GM18909 (cell line): ENCODE results near the gene IP6K3.

ENCODE experiments used
- ATAC-seq: cut with Tn5 transposase; IDR thresholded peaks from one replicate; pipeline ENCODE4 v1.9.1; 2021; ENCODE audit warnings: mild to moderate bottlenecking; ENCODE audit not compliant: unreplicated experiment, poor library complexity

The IP6K3 gene

GRCh38 chr6:33710296-33711121 lies 36.2 kb downstream of the IP6K3 start:
- no peak for ATAC-seq

DNA sequence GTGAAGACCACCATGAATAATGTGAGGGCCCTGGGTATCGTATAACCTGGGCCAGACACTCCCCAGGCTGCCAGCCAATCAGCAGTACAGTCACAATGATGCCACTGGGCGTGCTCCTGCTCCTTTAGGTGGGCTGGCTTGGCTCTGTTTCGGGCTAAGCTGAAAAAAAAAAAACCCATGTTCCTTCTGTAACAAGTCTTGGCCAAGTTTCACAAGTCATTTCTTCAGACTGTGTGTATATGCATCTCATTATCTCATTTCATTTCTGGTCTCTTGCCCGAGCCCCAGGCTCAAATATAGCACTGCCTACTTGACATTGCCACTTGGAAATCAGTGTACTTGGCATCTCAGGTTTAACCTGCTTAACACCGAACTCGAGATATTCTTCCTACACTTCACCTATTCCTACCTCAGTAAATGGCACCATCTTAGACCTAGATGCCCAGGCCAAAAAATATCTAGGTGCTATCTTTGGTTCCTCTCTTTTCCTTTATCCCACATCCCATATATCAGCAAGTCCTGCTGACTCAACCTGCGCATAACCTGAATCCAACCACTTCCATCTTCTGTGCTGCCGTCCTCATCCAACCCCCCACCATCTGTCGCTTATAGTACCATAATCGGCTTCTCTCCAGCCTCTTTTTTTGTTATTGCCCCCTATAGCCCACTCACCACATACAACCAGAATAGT lies 37.0 kb downstream of the IP6K3 start:
- no peak for ATAC-seq

- ATAC-seq, result no peak
Measured at GRCh38 chr6:33708516-33709204, 38.0 kb downstream of the IP6K3 start.

DNA sequence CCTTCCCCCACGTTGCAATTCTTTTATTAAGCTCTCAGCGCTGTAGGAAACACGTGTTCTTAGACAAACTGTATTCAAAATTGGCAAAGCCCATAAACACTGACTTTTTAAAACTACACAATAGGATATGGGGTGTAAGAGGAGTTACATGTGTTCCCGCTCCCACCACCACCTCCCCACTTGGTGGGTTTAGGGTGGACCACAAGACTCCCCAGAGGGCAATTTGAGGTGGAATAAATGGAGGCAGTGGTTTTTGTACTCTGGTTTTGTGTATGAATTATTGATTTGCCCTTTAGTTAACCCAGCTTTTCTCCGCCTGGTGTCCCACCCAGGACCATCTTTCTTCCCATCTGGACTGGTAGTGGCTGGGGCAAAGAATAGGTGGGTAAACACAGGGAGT lies 38.9 kb downstream of the IP6K3 start:
- ATAC-seq, result no peak

DNA sequence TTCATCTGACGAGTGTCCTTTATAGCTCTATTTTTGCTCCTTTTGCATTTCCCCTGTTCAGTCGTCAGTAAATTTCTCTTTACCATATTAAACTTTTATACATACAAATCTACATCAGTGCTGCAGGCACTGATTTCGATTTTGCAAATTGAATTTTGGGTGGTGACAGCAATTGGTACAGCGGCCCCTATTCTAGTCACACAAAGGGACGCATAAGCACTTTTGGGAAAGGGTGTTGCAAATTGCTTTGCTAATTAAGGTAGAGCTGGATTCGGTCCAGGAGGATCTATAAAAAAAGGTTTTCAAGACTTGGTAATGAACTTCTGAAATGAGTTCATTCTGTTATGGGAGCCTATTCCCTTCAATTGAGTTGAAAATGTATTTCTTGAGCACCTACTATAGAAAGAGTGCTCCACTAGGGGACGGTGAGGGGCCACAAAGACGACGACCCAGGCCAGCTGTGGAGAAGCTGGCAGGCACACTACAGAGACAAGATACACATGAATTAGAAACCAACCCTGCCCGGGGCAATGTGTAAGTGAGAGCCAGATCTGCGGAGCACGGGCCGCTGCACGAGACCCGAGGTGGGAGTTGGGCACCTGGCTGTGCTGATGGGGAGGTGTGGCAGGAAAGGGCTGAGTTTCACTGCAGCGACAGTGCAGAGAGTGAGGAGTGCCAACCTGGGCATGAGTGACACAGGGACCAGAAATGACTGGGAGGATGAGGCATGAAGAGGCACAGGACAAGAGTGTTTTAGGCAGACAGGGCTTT lies 40.6 kb downstream of the IP6K3 start:
- ATAC-seq, result no peak

GRCh38 chr6:33705268-33705885 lies 41.3 kb downstream of the IP6K3 start:
- ATAC-seq, result no peak

- no peak for ATAC-seq
Measured at GRCh38 chr6:33704215-33705066, 42.3 kb downstream of the IP6K3 start.

- no peak for ATAC-seq
Measured at GRCh38 chr6:33702345-33702977, 44.2 kb downstream of the IP6K3 start.

GRCh38 chr6:33700391-33701050 lies 46.2 kb downstream of the IP6K3 start:
- ATAC-seq, result peak; percentile 65

DNA sequence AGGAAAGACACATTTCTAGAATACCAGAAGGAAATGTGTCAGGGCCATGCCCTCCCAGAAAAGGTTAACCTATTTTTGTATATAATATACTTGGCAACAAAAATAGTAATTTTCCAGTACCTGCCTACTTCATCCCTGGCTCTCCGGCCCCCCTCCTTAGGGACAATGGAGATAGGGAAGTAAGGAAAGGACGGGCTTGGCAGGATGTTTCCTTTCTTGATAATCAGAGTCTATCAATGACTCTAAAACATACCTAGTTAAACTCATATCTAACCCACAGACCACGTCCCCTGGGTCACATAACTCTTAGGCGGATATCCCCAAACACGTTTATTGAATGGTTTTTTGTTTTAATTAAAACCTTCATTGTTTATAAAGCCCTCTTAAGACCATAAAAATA lies 47.0 kb downstream of the IP6K3 start:
- no peak for ATAC-seq

GRCh38 chr6:33699131-33699530 lies 47.6 kb downstream of the IP6K3 start:
- ATAC-seq, result no peak

GRCh38 chr6:33698494-33698893 lies 48.2 kb downstream of the IP6K3 start:
- ATAC-seq, result no peak

- ATAC-seq, result no peak
Measured at GRCh38 chr6:33697845-33698244, 48.9 kb downstream of the IP6K3 start.

DNA sequence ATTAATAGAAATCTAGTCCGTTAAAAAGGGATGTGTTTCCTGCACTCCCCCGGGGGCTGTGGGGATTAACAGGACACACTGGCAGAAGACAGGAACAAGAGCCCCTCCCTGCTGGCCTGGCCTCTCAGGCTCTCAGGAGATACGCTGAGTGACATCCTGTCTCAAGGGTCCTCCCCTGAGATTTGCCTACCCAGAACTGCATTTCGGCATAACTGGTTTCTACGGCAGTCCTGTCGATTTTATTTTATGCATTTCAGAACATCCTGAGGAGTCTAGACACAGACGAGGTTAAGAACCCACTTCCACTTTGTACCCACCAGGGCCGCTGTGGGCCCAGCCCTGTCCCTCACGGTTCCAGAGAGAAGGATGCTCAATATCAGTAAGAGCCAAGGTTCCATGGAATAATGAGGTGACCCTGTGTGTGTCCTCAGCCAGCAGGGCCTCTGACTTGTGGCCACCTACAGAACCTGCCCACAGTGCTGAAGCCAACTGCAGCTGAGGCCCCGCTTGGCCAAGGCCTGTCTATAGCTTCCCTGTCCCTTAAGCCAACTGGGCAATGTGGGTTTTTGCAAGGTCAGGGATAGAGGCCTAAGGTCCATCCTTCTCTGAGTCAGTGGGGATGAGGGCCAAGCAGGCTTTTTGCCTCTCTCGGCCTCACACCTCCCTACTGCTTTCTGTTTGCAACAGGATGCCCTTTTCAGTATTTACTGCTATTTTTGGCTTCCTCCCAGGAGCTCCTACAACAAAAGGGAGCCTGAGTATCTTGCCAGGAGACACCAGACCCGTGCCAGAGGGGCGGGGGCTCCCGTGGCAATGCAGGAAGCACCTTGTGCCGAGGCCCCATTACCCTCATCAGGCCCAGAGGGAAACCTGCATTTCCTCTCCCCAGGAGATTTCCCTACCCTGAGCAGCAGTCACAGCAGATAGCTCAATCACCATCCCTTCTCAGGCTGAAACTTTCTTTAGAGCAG lies 49.9 kb downstream of the IP6K3 start:
- no peak for ATAC-seq

DNA sequence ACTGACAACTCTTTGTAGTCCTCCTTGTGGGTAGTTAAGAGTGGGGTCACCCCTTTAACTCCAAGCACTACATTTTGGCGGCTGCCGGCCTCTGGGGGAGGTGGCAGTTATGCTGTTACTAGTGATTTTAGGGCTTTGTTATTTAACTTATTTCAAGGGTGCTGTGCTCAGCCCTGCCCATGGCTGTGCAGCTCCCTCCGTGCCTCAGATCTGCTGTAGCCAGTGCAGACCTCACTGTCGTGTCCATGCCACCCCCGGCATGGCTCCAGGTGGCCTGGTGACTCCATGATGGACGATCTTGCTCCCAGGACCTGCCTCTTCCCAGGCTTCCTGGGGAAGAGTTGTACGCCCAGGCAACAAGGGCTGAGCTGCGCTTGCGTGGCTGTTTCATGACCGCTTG lies 50.6 kb downstream of the IP6K3 start:
- ATAC-seq, result no peak

- ATAC-seq, result no peak
Measured at GRCh38 chr6:33695451-33695887, 51.2 kb downstream of the IP6K3 start.

DNA sequence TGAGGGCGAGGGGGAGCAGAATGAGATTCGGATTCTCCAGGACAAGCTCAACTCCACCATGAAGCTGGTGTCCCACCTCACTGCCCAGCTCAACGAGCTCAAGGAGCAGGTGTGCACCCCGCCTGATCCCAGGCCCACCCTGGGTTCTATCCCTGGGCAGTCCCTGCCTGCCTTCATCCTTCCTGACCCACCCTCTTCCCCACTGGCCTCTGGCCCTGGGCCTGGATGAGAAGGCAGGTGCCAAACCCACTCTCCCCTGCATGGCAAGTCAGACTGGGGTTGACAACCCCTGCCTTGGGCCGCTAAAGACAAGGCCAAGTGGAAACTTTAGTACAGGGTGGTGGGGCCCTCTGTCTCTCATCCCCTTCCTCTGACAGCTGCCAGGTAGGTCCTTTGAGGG lies 51.7 kb downstream of the IP6K3 start:
- no peak for ATAC-seq
